HG02588 (cell line): ENCODE results near the gene REPIN1.
A peak's percentile ranks its signal among the peaks of the same experiment; 100 is the strongest.

Experiments used
- ATAC-seq: cut with Tn5 transposase; IDR thresholded peaks from one replicate; pipeline ENCODE4 v1.9.1; 2021; ENCODE audit warnings: mild to moderate bottlenecking, moderate library complexity; ENCODE audit not compliant: unreplicated experiment

The REPIN1 gene

GRCh38 chr7:150388709-150389531, 20.3 kb downstream of the REPIN1 start:
- no peak for ATAC-seq

DNA sequence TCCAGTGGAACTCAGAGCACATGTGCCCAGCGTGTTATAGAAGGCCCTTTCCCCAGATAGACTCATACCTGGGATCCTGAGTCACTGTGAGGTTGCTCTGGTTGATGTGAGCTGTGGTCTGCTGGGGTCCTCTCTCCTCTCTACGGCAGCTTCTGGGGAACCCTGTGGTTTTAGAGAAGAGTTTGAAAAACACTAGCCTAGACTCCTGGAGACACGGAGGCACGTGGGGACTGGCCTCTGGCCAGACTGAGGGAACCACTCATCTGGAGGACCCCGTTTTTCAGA, 20.9 kb downstream of the REPIN1 start:
- ATAC-seq: no peak

DNA sequence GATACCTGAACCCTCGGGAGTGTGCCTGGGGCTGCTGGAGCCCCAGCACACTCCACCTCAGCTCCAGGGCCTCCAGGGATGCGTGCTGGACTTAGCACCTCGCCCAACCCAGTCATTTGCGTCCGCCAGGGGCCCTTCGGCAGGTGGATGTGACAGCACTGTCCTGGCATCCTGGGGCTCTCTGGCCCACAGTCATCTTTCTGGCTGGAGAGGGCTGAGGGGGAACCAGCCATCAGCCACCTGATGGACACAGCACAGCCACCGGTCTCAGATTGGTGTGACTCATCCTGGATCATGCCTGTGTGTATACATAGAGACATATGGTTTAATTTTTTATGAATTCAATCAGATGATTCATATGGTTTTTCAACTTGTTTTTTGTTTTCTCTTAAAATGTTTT, 21.6 kb downstream of the REPIN1 start:
- ATAC-seq: no peak

DNA sequence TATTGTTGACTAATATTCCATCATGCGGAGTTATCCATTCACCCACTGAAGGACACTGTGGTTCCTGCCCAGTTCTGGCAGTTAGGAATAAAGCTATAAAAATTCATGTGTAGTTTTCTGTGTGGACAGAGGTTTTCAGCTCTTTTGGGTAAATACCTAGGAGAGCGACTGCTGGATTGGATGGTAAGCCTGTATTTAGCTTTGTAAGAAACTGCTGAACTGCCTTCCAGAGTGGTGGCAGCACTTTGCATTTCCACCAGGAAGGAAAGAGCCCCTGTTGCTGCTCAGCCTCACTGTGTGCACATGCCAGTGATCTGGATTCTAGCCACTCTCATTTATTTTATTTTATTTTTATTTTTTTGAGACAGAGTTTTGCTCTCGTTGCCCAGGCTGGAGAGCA, 24.7 kb downstream of the REPIN1 start:
- ATAC-seq: no peak

- no peak for ATAC-seq
Observed at GRCh38 chr7:150396426-150396825, 27.8 kb downstream of the REPIN1 start.

DNA sequence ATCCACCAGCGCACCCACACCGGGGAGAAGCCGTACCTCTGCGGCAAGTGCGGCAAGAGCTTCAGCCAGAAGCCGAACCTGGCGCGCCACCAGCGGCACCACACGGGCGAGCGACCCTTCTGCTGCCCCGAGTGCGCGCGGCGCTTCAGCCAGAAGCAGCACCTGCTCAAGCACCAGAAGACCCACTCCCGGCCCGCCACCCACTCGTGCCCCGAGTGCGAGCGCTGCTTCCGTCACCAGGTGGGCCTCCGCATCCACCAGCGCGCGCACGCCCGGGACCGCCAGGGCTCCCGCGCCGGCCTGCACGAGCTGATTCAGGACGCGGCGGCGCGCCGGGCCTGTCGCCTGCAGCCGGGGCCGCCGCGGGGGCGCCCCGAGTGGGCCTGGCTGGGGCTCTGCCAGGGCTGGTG, 28.2 kb downstream of the REPIN1 start:
- ATAC-seq: no peak

DNA sequence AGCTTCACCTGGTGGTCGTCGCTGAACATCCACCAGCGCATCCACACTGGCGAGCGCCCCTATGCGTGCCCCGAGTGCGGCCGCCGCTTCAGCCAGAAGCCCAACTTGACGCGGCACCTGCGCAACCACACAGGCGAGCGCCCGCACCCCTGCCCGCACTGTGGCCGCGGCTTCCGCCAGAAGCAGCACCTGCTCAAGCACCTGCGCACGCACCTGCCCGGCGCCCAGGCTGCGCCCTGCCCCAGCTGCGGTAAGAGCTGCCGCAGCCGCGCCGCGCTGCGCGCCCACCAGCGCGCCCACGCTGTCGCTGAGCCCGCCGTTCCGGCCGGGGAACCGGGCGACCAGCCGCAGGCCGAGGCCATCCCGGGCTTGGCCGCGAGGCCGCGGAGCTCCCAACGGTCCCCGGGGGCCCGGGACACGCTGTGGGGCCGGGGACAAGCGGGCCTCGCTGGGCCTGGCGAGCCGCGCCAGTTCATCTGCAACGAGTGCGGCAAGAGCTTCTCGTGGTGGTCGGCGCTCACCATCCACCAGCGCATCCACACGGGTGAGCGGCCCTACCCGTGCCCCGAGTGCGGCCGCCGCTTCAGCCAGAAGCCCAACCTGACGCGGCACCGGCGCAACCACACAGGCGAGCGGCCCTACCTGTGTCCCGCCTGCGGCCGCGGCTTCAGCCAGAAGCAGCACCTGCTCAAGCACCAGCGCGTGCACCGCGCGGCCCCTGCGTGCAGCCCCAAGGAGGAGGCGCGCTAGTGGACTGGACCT, 28.9 kb downstream of the REPIN1 start:
- no peak for ATAC-seq

- ATAC-seq: no peak
Observed at GRCh38 chr7:150398108-150398964, 29.7 kb downstream of the REPIN1 start.

DNA sequence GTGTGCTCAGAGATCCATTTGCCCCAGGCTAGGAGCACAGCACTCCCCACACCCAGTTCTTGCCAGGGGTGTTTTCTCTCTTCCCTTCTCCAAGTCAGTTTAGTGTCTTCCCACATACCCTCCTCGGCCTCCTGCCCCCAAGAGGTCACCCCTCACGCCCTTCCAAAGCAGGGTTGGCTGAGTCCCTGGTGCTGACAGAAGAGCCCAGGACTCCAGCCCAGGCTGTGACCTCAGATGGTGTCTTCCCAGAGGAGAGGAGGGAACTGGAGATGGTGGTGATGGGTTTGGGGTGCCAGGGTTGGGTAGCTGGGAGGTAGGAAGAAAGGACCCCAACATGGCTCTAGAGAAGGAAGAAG, 30.3 kb downstream of the REPIN1 start:
- no peak for ATAC-seq

GRCh38 chr7:150399421-150400007, 30.9 kb downstream of the REPIN1 start:
- ATAC-seq: no peak

GRCh38 chr7:150400008-150400787, 31.6 kb downstream of the REPIN1 start:
- ATAC-seq: no peak

DNA sequence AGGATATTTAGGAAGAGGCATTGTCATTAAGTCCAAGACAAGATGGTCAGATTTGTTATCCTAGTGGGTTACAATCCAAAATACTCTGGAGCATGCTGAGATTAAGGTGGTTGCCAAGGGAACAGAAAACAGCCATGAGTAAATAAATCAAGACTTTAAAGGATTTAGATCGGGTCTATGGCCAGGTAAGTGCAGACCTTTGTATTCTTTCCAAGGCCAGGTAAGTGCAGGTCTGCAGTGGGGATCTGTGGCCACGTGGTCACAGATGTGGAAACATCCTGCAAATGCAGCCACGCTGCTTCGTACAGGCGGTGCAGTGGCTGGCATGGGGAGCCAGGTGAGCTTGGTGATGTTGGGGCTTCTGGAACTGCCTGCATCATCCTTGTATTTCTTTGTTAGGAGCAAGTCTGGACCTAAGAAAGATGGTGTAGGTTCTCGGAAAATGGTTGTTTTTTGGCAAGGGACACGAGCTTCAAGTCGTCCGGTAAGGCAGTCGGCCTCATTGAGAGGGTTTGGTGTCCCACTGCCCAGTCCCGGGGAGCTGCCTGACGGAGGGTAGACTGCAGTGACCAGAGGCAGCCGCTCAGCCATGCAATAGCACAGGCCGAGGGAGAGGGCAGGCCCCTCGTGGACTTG, 32.3 kb downstream of the REPIN1 start:
- peak; percentile 4 for ATAC-seq

DNA sequence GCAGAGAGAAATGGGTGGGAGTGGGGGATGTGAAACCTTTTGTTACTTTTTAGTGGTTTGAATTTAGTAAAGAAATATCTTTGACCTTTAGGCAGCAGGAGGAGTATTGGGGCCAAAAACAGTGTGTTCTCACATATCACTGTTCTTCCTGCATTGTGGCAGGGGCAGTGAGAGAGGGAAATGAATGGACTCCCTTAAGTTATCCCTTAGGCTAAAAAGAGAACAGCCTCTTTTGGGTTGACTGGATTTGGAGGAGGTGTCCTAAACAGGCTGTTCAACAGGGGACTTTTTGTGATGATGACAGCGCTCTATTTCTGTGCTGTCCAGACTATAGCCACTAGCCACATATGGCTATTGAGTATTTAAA, 32.8 kb downstream of the REPIN1 start:
- peak; percentile 27 for ATAC-seq

DNA sequence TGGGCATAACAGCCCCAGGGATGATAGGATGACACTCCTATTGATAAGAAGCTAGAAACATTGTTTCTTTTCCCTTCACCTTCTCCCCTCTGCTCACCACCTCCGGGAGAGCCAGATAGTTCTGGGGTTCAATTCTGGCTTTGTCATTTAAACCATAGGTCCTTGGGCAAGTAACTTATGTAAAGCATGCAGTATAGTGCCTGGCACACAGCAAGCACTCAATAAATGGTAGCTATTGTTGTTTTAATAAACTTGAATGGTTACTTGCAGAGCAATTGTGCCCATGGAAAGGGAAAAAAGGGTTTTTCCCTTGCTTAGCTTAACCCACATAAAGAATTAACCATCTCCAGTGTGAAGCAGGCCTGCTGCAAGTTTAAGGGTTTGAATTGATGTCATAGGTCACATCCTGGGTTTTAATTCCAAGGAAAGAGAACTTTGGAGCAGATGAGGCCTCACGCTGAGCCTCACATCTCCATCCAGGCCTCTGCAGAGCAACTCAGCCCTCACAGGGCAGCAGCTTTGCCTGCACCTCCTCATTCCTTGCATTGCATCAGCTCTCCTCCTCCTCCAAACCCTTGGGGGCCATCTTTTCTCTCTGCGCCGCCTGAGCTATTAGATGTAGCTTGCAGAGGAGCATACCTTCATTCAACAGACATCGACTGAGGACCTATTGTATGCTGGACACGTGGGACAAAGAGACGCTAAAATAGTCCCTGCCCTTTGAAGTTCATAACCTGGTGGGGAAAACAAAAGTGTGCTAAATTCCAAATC, 33.4 kb downstream of the REPIN1 start:
- ATAC-seq: no peak

DNA sequence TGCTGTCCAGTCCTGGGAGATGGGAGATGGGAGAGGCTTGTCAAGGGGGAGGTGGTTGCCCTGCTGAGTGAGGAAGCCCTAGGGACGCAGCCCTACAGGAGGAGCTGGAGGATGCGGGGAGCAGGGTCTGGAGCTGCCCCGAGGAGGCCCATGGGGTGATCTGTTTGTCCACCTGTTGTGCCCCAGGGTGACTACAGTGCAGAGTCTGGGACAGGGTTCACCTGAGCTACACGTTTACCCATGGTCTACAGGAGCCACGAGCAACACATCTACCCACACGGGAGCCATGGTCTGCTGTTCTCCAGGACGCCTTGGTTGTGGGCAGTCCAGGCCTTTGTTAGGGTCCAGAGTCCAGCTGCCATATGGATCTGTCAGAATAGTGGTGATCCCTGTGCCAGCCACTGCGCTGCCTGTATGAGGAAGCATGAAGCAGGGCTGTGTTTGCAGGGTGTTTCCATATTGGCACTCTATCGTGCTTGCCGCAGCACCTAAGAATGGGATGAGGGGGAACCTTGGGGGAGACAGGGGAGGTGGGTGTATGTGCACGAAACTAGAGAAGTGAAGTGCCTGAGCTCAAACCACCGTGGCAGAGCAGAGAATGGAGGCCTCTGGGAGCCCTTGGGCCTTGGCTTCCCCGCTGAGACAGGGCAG, 34.2 kb downstream of the REPIN1 start:
- no peak for ATAC-seq

- ATAC-seq: no peak
Observed at GRCh38 chr7:150403376-150404171, 35.0 kb downstream of the REPIN1 start.

DNA sequence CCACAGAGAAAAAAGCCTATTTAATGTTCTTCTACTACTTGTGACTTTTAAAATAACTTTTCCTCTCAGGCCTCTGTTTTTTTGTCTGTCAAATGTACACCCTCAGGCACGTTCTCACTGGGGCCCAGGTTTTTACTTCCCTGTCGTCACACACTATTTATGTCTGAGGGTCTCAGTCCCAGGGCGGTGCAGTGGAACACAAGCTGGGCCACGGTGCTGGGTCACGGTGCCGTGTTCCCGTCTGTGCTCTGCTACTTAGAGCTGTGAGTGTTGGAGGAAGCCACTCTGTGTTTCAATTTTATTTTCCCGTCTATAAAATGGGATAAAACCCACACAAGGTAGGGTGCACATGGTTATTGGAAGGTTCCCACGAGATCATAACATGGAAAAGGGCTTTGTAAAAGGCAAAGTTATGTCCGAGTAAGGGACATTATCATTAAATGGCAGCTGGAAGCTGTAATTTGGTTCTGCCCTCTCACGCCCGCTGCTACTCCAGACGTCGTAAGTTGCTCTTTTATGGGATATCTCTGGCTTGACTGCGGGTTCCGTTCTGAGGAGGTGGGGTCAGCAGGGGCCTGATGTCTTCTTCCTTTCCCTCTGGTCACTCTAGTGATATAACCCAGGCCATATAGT, 35.7 kb downstream of the REPIN1 start:
- no peak for ATAC-seq
